OCI-LY3 (cell line): ENCODE results near the gene EXOC7.

Experiments
- H2AFZ ChIP-seq: fragments of 200-600, 300-600 bp; shearing (Covaris generic); 2 replicates; pipeline ENCODE4 v1.6.0; 2014; ENCODE audit warnings: antibody characterized with exemption, low read depth, low read length
- H3K27ac ChIP-seq: fragments of 200-600, 300-600 bp; sonication (generic); 2 replicates; pipeline ENCODE4 v1.5.1; 2014; ENCODE audit warnings: mild to moderate bottlenecking, low read length, moderate library complexity, mixed read lengths
- H3K27me3 ChIP-seq: fragments of 200-600, 300-600 bp; sonication (generic); 2 replicates; pipeline ENCODE4 v1.6.1; 2014; ENCODE audit warnings: low read depth, low read length, mixed read lengths
- H3K36me3 ChIP-seq: fragments of 200-600, 300-600 bp; sonication (generic); replicated peaks from 2 replicates; pipeline ENCODE3; 2014; ENCODE audit warnings: low read depth, low read length, mixed read lengths
- H3K4me1 ChIP-seq: fragments of 300-600, 200-600 bp; sonication (generic); 2 replicates; pipeline ENCODE4 v1.6.1; 2014; ENCODE audit warnings: low read length, mixed read lengths
- H3K4me2 ChIP-seq: fragments of 200-600, 300-600 bp; sonication (generic); 2 replicates; pipeline ENCODE4 v1.6.1; 2014; ENCODE audit warnings: low read length, mixed read lengths
- H3K4me3 ChIP-seq: fragments of 300-600, 200-600 bp; sonication (generic); 2 replicates; pipeline ENCODE4 v1.5.1; 2014; ENCODE audit warnings: antibody characterized with exemption, mild to moderate bottlenecking, low read length, moderate library complexity
- H3K79me2 ChIP-seq: fragments of 300-600, 200-600 bp; shearing (Covaris generic); 2 replicates; pipeline ENCODE4 v1.6.1; 2014; ENCODE audit warnings: mild to moderate bottlenecking, low read length, mixed read lengths
- H3K9ac ChIP-seq: fragments of 300-600, 200-600 bp; shearing (Covaris generic); 2 replicates; pipeline ENCODE4 v1.6.0; 2014; ENCODE audit warnings: mild to moderate bottlenecking, low read length, moderate library complexity
- H3K9me3 ChIP-seq: fragments of 200-600, 300-600 bp; shearing (Covaris generic); 2 replicates; pipeline ENCODE4 v1.6.1; 2014; ENCODE audit warnings: low read length, mixed read lengths; ENCODE audit not compliant: insufficient read depth
- H4K20me1 ChIP-seq: fragments of 200-600, 300-600 bp; sonication (generic); 2 replicates; pipeline ENCODE4 v1.6.1; 2016; ENCODE audit warnings: low read length, mixed read lengths; ENCODE audit not compliant: insufficient read depth
- CTCF ChIP-seq: fragments of 200-600, 300-600 bp; sonication (generic); IDR thresholded peaks from 2 replicates; pipeline ENCODE4 v1.5.1; 2014; ENCODE audit warnings: antibody characterized with exemption, low read length, low read depth
- EZH2phosphoT487 ChIP-seq: fragments of 200-600 bp; shearing (Covaris generic); IDR thresholded peaks from 2 replicates; pipeline ENCODE4 v1.6.1; 2018; ENCODE audit warnings: antibody characterized with exemption, mixed run types, low read depth

Gene EXOC7

GRCh38 chr17:76104896-76105231 lies 1.3 kb upstream of the EXOC7 start:
- no peak overlapping the region for H3K4me3 ChIP-seq
- no peak overlapping the region for H3K27ac ChIP-seq
- peak overlapping the region; percentile 90; the same call in 1 of the 2 replicates for H3K4me2 ChIP-seq
- H3K79me2 ChIP-seq = peaks cover 10% of the 10 kb centered on the region
- no peak overlapping the region for H2AFZ ChIP-seq
- H4K20me1 ChIP-seq = no peaks in the 10 kb centered on the region
- H3K27me3 ChIP-seq = no peaks in the 10 kb centered on the region
- no peak overlapping the region for H3K9ac ChIP-seq
- H3K9me3 ChIP-seq = no peaks in the 10 kb centered on the region
- no peak for TF ChIP-seq EZH2phosphoT487
- no peak for TF ChIP-seq CTCF
- peaks cover 9% of the 10 kb centered on the region for H3K36me3 ChIP-seq
- peaks cover 10% of the 10 kb centered on the region for H3K4me1 ChIP-seq

- TF ChIP-seq CTCF (no peak), EZH2phosphoT487 (no peak)
- Histone ChIP-seq H4K20me1 (no peaks in the 10 kb centered on the region), H3K9me3 (no peaks in the 10 kb centered on the region), H3K4me1 (peaks cover 10% of the 10 kb centered on the region), H2AFZ (peak overlapping the region; percentile 31; the same call in 1 of the 2 replicates), H3K4me3 (peak overlapping the region; percentile 94), H3K27me3 (no peaks in the 10 kb centered on the region), H3K4me2 (peak overlapping the region; percentile 90), H3K36me3 (peaks cover 12% of the 10 kb centered on the region), H3K27ac (peak overlapping the region; percentile 49), H3K79me2 (peaks cover 10% of the 10 kb centered on the region), H3K9ac (peak overlapping the region; percentile 83)
Observed at GRCh38 chr17:76104140-76104895, 731 bp upstream of the EXOC7 start.

- peak overlapping the region; percentile 94 for H3K4me3 ChIP-seq
- no peaks in the 10 kb centered on the region for H4K20me1 ChIP-seq
- TF ChIP-seq EZH2phosphoT487 (no peak), CTCF (no peak)
- H3K4me1 ChIP-seq = peaks cover 10% of the 10 kb centered on the region
- H3K9ac ChIP-seq = peak overlapping the region; percentile 83
- H3K27me3 ChIP-seq = no peaks in the 10 kb centered on the region
- H3K27ac ChIP-seq = peak overlapping the region; percentile 28
- H3K9me3 ChIP-seq = no peaks in the 10 kb centered on the region
- peaks cover 15% of the 10 kb centered on the region for H3K36me3 ChIP-seq
- H2AFZ ChIP-seq = no peak overlapping the region
- peaks cover 10% of the 10 kb centered on the region for H3K79me2 ChIP-seq
- peak overlapping the region; percentile 92 for H3K4me2 ChIP-seq
Observed at GRCh38 chr17:76102944-76103273, 678 bp downstream of the EXOC7 start.

GRCh38 chr17:76097716-76098295 lies 5.8 kb downstream of the EXOC7 start:
- H4K20me1 ChIP-seq = no peaks in the 10 kb centered on the region
- no peak overlapping the region for H3K27ac ChIP-seq
- H3K27me3 ChIP-seq = no peaks in the 10 kb centered on the region
- no peak overlapping the region for H3K9ac ChIP-seq
- no peak for TF ChIP-seq CTCF
- TF ChIP-seq EZH2phosphoT487 = no peak
- H2AFZ ChIP-seq = no peak overlapping the region
- H3K36me3 ChIP-seq = peaks cover 35% of the 10 kb centered on the region
- peaks cover 3% of the 10 kb centered on the region for H3K79me2 ChIP-seq
- H3K4me2 ChIP-seq = no peak overlapping the region
- H3K4me1 ChIP-seq = peaks cover 3% of the 10 kb centered on the region
- no peak overlapping the region for H3K4me3 ChIP-seq
- H3K9me3 ChIP-seq = no peaks in the 10 kb centered on the region
